ENCODE results near the gene COL23A1.

Gene COL23A1

GRCh38 chr5:178284996-178285395 is 305.2 kb downstream of the COL23A1 start:
- no peak for DNase-seq (ENCODE audit: low spot score)
- no peak for TF ChIP-seq CTCF (IDR thresholded peaks at IDR 0.05; ENCODE audit: borderline replicate concordance, control extremely low read depth, extremely low read depth, insufficient read depth, missing control alignments)
- in situ Hi-C loops (cut with MboI; ENCODE audit: low sequenced_read_pairs, unreplicated experiment), result loop anchor here (10.0 to 25.0 kb wide), 2 partner anchors 270 to 1202 kb away; no protein-coding TSS in a partner anchor

GRCh38 chr5:178284093-178284675 is 306.0 kb downstream of the COL23A1 start:
- DNase-seq (ENCODE audit: low spot score), result no peak
- peak; percentile 25 for TF ChIP-seq CTCF (IDR thresholded peaks at IDR 0.05; ENCODE audit: borderline replicate concordance, control extremely low read depth, extremely low read depth, insufficient read depth, missing control alignments)
- in situ Hi-C loops (cut with MboI; ENCODE audit: low sequenced_read_pairs, unreplicated experiment), result loop anchor here (10.0 to 25.0 kb wide), 2 partner anchors 271 to 1203 kb away; no protein-coding TSS in a partner anchor

GRCh38 chr5:178283520-178283919 is 306.7 kb downstream of the COL23A1 start:
- in situ Hi-C loops (cut with MboI; ENCODE audit: low sequenced_read_pairs, unreplicated experiment), result loop anchor here (10.0 to 25.0 kb wide), 2 partner anchors 271 to 1204 kb away; no protein-coding TSS in a partner anchor
- DNase-seq (ENCODE audit: low spot score), result no peak
- no peak for TF ChIP-seq CTCF (IDR thresholded peaks at IDR 0.05; ENCODE audit: borderline replicate concordance, control extremely low read depth, extremely low read depth, insufficient read depth, missing control alignments)

GRCh38 chr5:178282391-178282790 is 307.8 kb downstream of the COL23A1 start:
- in situ Hi-C loops (cut with MboI; ENCODE audit: low sequenced_read_pairs, unreplicated experiment), result loop anchor here (10.0 to 25.0 kb wide), 2 partner anchors 272 to 1205 kb away; no protein-coding TSS in a partner anchor
- TF ChIP-seq CTCF (IDR thresholded peaks at IDR 0.05; ENCODE audit: borderline replicate concordance, control extremely low read depth, extremely low read depth, insufficient read depth, missing control alignments), result no peak
- DNase-seq (ENCODE audit: low spot score), result no peak

GRCh38 chr5:178281331-178281730 is 308.9 kb downstream of the COL23A1 start:
- in situ Hi-C loops (cut with MboI; ENCODE audit: low sequenced_read_pairs, unreplicated experiment), result loop anchor here (10.0 to 25.0 kb wide), 2 partner anchors 273 to 1206 kb away; no protein-coding TSS in a partner anchor
- no peak for DNase-seq (ENCODE audit: low spot score)
- TF ChIP-seq CTCF (IDR thresholded peaks at IDR 0.05; ENCODE audit: borderline replicate concordance, control extremely low read depth, extremely low read depth, insufficient read depth, missing control alignments), result no peak

GRCh38 chr5:178280631-178281030 is 309.6 kb downstream of the COL23A1 start:
- DNase-seq (ENCODE audit: low spot score), result no peak
- in situ Hi-C loops (cut with MboI; ENCODE audit: low sequenced_read_pairs, unreplicated experiment), result loop anchor here (10.0 to 25.0 kb wide), 2 partner anchors 274 to 1207 kb away; no protein-coding TSS in a partner anchor
- no peak for TF ChIP-seq CTCF (IDR thresholded peaks at IDR 0.05; ENCODE audit: borderline replicate concordance, control extremely low read depth, extremely low read depth, insufficient read depth, missing control alignments)
